ENCODE results near the gene STYXL1.

Gene STYXL1

DNA sequence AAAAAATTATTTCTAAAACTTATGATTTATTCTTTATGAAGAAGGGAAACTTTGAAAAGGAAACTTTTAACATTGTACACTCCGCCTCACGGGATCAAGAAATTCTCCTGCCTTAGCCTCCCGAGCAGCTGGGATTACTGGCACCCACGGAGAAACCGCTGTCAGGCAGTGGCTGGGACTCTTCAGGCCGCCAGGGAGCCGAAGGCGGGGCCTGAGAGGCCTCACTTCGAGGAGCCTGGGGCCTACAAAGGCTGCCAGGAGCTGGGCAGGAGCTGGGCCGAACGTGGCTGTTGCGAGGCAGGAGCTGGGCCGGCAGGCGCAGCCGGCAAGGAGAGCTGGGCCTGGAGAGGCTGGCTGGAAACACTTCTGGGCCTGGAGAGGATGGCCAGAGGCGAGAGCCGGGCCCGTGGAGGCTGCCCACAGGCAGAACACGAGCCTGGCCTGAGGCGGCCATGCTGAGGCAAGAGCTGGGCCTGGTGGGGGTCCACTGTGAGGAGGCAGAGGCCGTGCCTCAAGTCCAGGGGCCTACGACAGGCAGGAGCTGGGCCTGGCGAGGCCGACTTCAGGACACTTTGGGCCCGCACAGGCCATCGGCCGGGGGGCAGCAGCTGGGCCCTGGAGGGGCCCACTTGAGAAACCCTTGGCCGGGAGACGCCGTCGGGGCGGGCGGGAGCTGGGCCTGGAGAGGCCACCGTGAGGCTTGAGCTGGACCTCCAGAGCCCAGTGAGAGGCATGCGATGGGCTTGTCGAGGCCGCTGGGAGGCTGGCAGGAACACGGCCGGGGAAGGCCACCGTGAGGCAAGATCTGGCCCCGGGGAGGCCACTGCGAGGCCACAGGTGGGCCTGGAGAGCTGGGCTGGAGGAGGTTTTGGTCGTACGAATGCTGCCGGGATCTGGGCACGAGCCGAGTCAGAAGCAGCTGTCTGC is 23.8 kb upstream of the STYXL1 start:
- no peak for TF ChIP-seq ZFX (IDR thresholded peaks at IDR 0.05)
- TF ChIP-seq, protein P1, sequence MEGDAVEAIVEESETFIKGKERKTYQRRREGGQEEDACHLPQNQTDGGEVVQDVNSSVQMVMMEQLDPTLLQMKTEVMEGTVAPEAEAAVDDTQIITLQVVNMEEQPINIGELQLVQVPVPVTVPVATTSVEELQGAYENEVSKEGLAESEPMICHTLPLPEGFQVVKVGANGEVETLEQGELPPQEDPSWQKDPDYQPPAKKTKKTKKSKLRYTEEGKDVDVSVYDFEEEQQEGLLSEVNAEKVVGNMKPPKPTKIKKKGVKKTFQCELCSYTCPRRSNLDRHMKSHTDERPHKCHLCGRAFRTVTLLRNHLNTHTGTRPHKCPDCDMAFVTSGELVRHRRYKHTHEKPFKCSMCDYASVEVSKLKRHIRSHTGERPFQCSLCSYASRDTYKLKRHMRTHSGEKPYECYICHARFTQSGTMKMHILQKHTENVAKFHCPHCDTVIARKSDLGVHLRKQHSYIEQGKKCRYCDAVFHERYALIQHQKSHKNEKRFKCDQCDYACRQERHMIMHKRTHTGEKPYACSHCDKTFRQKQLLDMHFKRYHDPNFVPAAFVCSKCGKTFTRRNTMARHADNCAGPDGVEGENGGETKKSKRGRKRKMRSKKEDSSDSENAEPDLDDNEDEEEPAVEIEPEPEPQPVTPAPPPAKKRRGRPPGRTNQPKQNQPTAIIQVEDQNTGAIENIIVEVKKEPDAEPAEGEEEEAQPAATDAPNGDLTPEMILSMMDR (conservative IDR thresholded peaks at IDR 0.05) = no peak
- H3K27ac ChIP-seq = no peak overlapping the region; the same call in 1 of the 2 replicates

DNA sequence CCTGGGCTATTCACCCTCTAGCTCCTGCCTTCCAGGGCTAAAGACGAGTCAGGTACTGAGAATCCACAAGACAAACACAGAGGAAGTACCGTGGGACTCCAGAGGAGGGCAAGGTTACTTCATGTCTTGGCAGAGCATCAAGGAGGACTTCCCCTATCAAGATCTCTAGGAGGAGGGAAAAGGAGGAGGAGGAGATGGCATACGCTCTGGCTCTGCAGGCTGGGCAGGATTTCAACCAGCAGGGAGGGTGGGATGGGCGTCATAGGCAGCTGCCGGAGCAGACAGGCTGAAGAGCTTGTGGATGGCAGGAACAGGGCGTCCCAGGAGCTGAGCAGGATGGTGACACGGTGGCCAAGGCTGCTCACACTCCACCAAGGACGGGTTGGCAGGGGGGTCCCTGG is 21.4 kb upstream of the STYXL1 start:
- H3K27ac ChIP-seq = peak overlapping the region; percentile 42
- TF ChIP-seq ZFX (IDR thresholded peaks at IDR 0.05) = no peak
- TF ChIP-seq, protein P1 (conservative IDR thresholded peaks at IDR 0.05) = no peak

DNA sequence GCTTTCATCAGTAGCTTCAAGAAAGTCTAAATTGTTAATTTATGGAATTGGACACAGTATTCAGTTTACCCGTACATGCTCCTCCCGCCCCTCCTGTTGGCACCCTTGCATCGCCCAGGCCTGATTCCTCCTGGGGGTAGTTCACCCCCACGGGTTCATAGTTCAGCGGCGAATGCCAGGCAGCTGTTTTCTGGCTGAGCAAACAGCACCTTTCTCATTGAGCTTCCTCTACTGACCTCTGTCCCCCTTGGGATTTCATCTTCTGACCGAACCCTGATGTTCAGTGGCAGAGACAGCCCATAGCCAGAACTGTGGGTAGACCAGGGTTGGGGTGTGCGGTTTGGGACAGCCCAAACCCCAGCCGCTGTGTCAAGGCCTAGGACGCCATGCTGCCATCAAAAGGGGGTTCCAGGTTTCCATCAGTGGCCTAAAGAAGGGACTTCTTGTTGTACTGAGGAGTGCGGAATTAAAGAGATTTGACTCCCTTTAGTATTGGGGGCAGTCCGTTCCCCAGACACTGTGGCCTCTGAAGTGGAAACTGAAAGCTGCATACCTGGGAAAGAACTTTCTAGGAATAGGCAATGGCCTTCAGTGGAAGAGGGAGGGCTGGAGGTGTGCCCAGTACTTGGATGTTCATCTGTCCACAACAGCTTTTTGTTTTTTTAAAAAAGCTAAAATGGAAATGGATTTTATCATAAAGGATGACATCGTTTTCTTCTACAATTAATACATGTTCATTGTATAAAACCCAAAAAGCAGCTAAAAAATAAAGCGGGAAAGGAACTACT is 19.1 kb upstream of the STYXL1 start:
- no peak for TF ChIP-seq ZFX (IDR thresholded peaks at IDR 0.05)
- TF ChIP-seq, protein P1 (conservative IDR thresholded peaks at IDR 0.05) = no peak
- H3K27ac ChIP-seq = no peak overlapping the region

DNA sequence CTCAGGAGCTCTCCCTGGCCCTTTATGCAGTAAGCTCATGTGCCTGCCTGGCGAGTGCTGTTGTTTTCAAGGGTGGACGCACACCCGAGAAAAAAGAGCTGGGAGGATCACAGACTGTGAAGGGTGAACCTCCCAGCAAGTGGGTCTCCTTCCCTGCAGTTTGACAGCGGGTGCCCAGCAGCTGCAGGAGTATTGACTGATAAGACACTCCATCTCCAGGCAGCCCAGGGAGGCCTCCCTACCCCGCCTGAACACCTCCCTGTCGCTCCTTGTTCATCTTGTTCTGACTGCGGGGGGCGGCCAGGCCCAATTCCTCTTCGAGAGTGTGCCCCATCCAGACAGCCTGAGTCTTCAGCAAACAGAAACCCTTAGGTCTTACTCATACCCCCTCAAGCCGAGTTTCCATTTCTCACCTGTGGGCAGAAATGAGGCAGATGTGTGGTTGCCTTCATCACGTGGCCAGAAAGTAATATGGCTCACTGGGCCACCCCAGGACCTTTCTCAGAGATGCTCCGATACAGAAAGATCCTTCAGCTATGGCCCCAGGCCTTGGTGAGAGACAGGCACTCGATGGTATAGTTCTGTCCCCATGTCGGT is 17.3 kb upstream of the STYXL1 start:
- H3K27ac ChIP-seq = no peak overlapping the region

DNA sequence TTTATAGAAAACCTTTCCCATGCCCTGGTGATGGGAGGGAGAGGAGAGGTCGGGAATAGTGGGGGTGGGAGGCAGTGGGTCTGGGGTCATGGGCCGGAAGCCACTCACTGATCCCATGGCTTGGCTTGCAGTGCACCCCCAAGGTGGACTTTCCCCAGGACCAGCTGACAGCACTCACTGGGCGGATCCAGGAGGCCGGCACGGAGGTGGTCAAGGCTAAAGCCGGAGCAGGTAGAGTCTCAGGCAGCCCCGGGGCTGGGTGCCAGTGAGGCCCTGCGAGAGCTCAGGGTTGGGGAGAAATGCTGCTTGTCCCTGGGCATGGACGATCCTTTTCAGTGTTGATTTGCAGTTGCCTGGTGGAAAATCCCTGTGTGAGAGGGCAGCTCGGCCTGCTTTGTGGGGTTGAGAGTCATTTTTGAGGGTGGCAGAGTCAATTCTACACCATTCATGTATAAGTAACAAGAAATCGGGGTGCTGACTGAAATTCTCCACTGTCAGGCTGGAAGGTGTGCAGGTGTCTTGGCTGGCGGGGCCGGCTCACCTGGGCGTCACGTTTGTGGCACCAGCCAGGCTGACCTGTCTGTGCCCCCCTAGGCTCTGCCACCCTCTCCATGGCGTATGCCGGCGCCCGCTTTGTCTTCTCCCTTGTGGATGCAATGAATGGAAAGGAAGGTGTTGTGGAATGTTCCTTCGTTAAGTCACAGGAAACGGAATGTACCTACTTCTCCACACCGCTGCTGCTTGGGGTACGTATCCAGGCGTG is 16.6 kb upstream of the STYXL1 start:
- TF ChIP-seq ZFX (IDR thresholded peaks at IDR 0.05) = no peak
- TF ChIP-seq, protein P1 (conservative IDR thresholded peaks at IDR 0.05) = no peak
- no peak overlapping the region for H3K27ac ChIP-seq

More for the DNA sequence above, 17.3 kb upstream of the STYXL1 start:
- no peak for TF ChIP-seq ZFX (IDR thresholded peaks at IDR 0.05)
- TF ChIP-seq, protein P1 (conservative IDR thresholded peaks at IDR 0.05) = no peak

DNA sequence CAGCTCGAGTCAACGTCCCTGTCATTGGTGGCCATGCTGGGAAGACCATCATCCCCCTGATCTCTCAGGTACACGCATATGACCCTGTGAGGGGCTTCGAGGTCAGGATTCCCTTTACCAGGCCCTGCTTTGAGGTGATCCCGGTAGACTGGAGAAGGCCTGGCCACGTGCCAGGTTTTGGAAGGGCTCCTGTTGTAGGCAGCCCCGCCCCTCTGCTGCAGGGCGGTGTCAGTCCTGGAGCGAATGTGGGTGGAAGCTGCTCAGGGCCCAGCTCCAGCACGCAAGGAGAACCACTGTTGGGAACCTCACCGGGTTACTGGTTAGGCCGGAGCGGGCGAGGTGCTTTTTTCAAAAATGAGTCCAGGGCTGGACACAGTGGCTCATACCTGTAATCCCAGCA is 15.7 kb upstream of the STYXL1 start:
- no peak overlapping the region for H3K27ac ChIP-seq
- TF ChIP-seq, protein P1 (conservative IDR thresholded peaks at IDR 0.05) = no peak

Data from C4-2B (cell line).